Lower leg skin (tissue), 4 donors: ENCODE measurements around the gene TBC1D3. TPM values are rescaled to one million over a fixed set of nuclear protein-coding genes. Genes with fewer than 3 reads are reported as not detected.
A peak's percentile ranks its signal among the peaks of the same experiment; 100 is the strongest.
"Not testable (repeated sequence)": the region's sequence is repeated elsewhere in the genome, so short reads cannot be mapped to it uniquely, and the experiment has no call there.

Source experiments
- DNase-seq, 2 donors: peaks; one replicate each; pipeline ENCODE4 v3.0.0-alpha.2; 2019; ENCODE audit warnings: low spot score in 2 of 2
- H3K4me3 ChIP-seq: fragments of 200-600 bp; sonication (generic); 2 replicates; pipeline ENCODE4 v1.5.1; 2017; ENCODE audit warnings: mild to moderate bottlenecking, low read depth; ENCODE audit not compliant: poor library complexity, severe bottlenecking
- WGBS, 2 donors: methylation state at CpG; one replicate each; pipeline ENCODE4 v1.1.5; 2018; 5-methylcytosine and 5-hydroxymethylcytosine counted together
- intact Hi-C: fragments of 100-400 bp; cut with DNase I; formaldehyde crosslinking; loops from one replicate; pipeline ENCODE4 v1.15.0; 2023; ENCODE audit warnings: low total_unique reads
- total RNA-seq, 4 donors: library from RNA; depleted of rRNA; stranded (reverse); fragments of >200 nt; gene quantifications; one replicate each; pipeline ENCODE4 v1.1.0, GENCODE V29; 2016

TBC1D3 gene
- total RNA-seq = not detected

DNA sequence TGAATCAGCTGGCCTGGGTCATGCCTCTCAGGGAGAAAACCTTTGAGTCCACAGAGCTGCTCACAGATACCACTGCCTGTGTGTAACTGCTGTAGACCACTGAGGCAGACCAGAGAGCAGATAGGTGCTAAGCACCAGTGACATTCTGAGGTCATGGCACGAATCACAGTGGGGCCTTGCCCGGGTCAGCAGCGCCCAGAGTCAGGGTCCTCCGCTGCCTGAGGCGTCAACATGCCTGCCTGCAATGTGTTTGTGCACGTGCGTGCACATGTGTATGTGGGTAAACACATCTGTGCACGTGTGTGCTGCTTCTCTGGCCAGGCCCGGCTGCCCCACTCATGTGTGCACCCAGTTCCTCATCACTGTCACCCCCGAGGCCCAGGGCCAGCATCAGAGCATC, at the start of gene TBC1D3:
TBC1D3 (minus strand) TSS at position 101 of the 400 bp plus-strand sequence. CDS start 1,526 bp downstream, outside the sequence.
- no CpG with 5 or more reads among the region's 10 CpGs for WGBS, 2 donors
- DNase-seq, intact Hi-C loops, H3K4me3 ChIP-seq: not testable (repeated sequence)

DNA sequence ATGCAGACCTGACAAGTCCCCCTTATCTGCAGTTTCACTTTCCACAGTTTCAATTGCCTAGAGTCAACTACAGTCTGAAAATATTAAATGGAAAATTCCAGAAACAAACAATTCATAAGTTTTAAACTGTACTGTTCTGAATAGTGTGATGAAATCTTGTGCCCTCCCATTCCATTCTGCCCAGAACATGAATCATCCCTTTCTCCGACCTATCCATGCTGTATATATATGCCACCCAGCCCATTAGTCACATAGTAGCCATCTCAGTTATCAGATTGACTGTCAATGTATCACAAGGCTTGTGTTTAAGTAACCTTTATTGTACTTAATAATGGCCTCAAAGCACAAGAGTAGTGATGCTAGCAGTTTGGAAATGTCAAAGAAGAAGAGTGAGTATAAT, 40.4 kb upstream of the TBC1D3 start:
- DNase-seq, H3K4me3 ChIP-seq, intact Hi-C loops: not testable (repeated sequence)
- WGBS, 2 donors = no CpG with 5 or more reads among the region's 1 CpG

DNA sequence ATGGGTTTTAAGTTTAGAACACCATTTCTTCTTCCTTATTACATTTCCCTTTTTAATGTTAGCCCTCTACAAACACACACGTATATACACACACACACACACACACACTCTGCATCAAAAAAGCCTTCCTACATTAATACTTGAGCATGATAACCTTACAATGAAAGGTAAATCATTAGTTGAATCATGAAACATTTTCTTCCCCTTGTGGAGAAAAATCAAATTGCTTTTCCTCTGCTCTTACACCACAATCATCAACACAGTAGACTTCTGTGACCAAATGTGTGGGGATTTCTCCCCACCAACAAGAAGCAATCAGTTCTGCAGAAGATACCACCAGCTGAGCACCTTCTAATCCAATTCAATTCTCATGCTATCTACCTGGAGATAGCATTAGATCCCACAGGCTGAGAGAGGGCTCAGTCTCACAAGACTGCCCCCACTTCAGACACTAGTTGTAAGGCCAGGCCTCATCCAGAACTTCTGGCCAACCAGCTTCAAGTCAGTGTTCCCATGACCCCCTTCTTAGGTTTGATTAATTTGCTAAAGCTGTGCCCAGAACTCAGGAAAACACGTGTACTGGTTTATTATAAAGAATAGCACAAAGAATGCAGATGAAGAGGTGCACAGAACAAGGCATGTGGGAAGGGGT, 33.6 kb upstream of the TBC1D3 start:
- intact Hi-C loops, H3K4me3 ChIP-seq, DNase-seq: not testable (repeated sequence)
- no CpG with 5 or more reads among the region's 2 CpGs for WGBS, 2 donors

DNA sequence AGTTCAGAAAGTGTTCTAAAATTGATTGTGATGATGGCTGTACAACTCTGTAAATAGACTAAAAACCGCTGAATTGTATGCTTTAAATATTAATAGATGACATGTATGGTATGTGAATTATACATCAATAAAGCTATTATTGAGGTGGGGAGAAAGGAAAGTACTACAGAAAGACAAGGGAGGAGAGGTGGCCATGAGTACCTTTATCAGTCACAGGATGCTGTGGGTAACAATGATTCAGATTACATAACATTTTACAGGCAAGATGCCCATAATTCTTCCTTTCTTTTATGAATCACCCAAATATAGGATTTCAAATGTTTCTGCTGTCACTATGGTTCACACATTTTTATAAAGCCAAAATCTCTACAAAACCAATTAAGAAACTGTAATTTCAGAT, 28.5 kb upstream of the TBC1D3 start:
- DNase-seq, intact Hi-C loops, H3K4me3 ChIP-seq: not testable (repeated sequence)
- WGBS, 2 donors = no CpG with 5 or more reads among the region's 1 CpG

DNA sequence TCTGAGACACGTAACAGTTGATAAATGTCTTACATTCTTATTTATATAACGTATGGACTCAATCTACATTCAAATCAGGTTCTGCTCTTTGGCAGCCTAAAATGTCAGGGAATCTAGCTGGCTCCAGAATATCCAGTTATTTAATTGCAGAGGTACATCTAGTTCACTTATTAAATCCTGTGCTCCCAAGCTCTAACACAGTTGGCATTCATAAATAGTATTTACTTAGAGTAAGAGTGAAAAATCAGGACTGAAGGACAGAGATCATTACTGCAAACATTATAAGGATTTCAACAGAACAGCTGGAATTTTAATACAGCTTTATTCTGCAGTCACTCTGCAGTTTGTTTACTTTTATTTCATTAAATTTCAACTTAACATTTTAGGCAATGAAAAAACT, 7.9 kb upstream of the TBC1D3 start:
- intact Hi-C loops, H3K4me3 ChIP-seq, DNase-seq: not testable (repeated sequence)
- WGBS, 2 donors = no CpG with 5 or more reads among the region's 2 CpGs

DNA sequence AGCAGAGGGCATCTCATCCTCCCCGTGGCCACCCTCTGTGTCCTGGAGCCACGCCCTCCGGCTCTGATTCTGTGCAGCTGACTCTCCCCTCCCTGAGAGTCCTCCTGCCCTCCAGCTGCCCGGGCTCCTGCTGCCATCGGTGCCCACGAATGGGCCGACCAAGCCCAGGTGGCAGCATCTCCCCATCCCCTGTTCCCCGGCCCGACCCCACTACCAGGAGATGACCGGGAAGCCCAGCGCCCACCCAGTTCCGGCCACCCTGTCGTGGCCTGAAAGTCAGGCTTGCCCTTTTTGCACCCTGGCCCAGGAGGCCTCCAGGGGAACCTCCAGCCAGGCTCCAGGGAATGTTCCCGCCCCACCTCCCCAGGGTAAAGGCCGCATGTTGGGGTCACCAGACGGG, 57.5 kb downstream of the TBC1D3 start:
- DNase-seq = peak in 1 of 2 donors; percentile 78
- intact Hi-C loops, H3K4me3 ChIP-seq: not testable (repeated sequence)
- 91% methylated on average over 9 of the region's 16 CpGs; no CpG with 5 or more reads in 1 of the 2 donors for WGBS, 2 donors

Other genes starting within 250 kb of the TBC1D3 start
- 10 to 100 TPM; 19.9 to 44.2 (median 28.9) TPM for gene TBC1D3L, start 203.5 kb downstream of the TBC1D3 start, total RNA-seq
- gene TBC1D3D, start 188.6 kb downstream of the TBC1D3 start, total RNA-seq = under 1 TPM in 1 of 4 donors, not detected in 3; 0.19 TPM
- under 1 TPM in 1 of 4 donors, not detected in 3; 0.42 TPM for gene TBC1D3C, start 123.9 kb downstream of the TBC1D3 start, total RNA-seq
- gene TBC1D3E, start 64.6 kb downstream of the TBC1D3 start, total RNA-seq = not detected
- 10 to 100 TPM; 25.8 to 34.5 (median 29.4) TPM for gene MRPL45, start 104.6 kb upstream of the TBC1D3 start, total RNA-seq
- gene GPR179, start 151.4 kb upstream of the TBC1D3 start, total RNA-seq = under 1 TPM in 1 of 4 donors, not detected in 3; 0.25 TPM
- 10 to 100 TPM; 14.5 to 19.9 (median 19.3) TPM for gene SOCS7, start 159.3 kb upstream of the TBC1D3 start, total RNA-seq
- 100 to 1,000 TPM; 127 to 201 (median 149) TPM for gene ARHGAP23, start 235.9 kb upstream of the TBC1D3 start, total RNA-seq